CD4-positive, alpha-beta T cell treated with Interleukin-17A for 4 hours (primary cell): ENCODE measurements around the gene SORL1.
"Not testable (repeated sequence)": the region's sequence is repeated elsewhere in the genome, so short reads cannot be mapped to it uniquely, and the experiment has no call there.

ENCODE experiments used
- DNase-seq: peaks from one replicate; pipeline ENCODE4 v3.0.0-alpha.2; 2020; ENCODE audit warnings: mixed read lengths

SORL1 gene

GRCh38 chr11:121451986-121452608 is at the start of gene SORL1:
Gene SORL1, plus strand, starts transcription at chr11:121452314. Its CDS starts 18 bp downstream, at chr11:121452332.
- peak; percentile 84 for DNase-seq

- DNase-seq = no peak
Measured at GRCh38 chr11:121405646-121406045, 46.5 kb upstream of the SORL1 start.

- no peak for DNase-seq
Measured at GRCh38 chr11:121406291-121406690, 45.8 kb upstream of the SORL1 start.

GRCh38 chr11:121408830-121409229 is 43.3 kb upstream of the SORL1 start:
- DNase-seq = no peak

GRCh38 chr11:121410041-121410440 is 42.1 kb upstream of the SORL1 start:
- DNase-seq = not testable (repeated sequence)

GRCh38 chr11:121411330-121411729 is 40.8 kb upstream of the SORL1 start:
- not testable (repeated sequence) for DNase-seq

GRCh38 chr11:121412000-121412587 is 40.0 kb upstream of the SORL1 start:
- DNase-seq = no peak

GRCh38 chr11:121412711-121413415 is 39.3 kb upstream of the SORL1 start:
- no peak for DNase-seq

GRCh38 chr11:121414141-121414913 is 37.8 kb upstream of the SORL1 start:
- no peak for DNase-seq

- DNase-seq = no peak
Measured at GRCh38 chr11:121415856-121416255, 36.3 kb upstream of the SORL1 start.

GRCh38 chr11:121417055-121417551 is 35.0 kb upstream of the SORL1 start:
- peak; percentile 68 for DNase-seq

GRCh38 chr11:121417607-121418006 is 34.5 kb upstream of the SORL1 start:
- DNase-seq = no peak

GRCh38 chr11:121418625-121419114 is 33.4 kb upstream of the SORL1 start:
- DNase-seq = peak; percentile 58

GRCh38 chr11:121419836-121420235 is 32.3 kb upstream of the SORL1 start:
- no peak for DNase-seq

GRCh38 chr11:121420398-121420797 is 31.7 kb upstream of the SORL1 start:
- DNase-seq = no peak

GRCh38 chr11:121421149-121421901 is 30.8 kb upstream of the SORL1 start:
- DNase-seq = no peak

- DNase-seq = peak; percentile 15
Measured at GRCh38 chr11:121422675-121423074, 29.4 kb upstream of the SORL1 start.

GRCh38 chr11:121425828-121426227 is 26.3 kb upstream of the SORL1 start:
- no peak for DNase-seq

GRCh38 chr11:121426476-121427399 is 25.4 kb upstream of the SORL1 start:
- peak; percentile 73 for DNase-seq

GRCh38 chr11:121427400-121427744 is 24.7 kb upstream of the SORL1 start:
- no peak for DNase-seq

- no peak for DNase-seq
Measured at GRCh38 chr11:121429556-121429955, 22.6 kb upstream of the SORL1 start.
